Stimulated activated CD8-positive, alpha-beta memory T cell treated with anti-CD3 and anti-CD28 coated beads, Interleukin-4, amount 100 ng/mL, for 4 hours (primary cell): ENCODE data around the gene MAGEA2.
"Not testable (repeated sequence)": the region's sequence is repeated elsewhere in the genome, so short reads cannot be mapped to it uniquely, and the experiment has no call there.

ENCODE experiments used
- DNase-seq, 2 donors: peaks; one replicate each; pipeline ENCODE4 v3.0.0-alpha.2; 2020; ENCODE audit warnings: low read depth in 2 of 2, low spot score in 1 of 2

Gene MAGEA2

GRCh38 chrX:152753686-152754650, at the start of gene MAGEA2:
MAGEA2 (minus strand) TSS chrX:152753842; CDS start chrX:152751363, 2,479 bp downstream.
- DNase-seq, result not testable (repeated sequence)

DNA sequence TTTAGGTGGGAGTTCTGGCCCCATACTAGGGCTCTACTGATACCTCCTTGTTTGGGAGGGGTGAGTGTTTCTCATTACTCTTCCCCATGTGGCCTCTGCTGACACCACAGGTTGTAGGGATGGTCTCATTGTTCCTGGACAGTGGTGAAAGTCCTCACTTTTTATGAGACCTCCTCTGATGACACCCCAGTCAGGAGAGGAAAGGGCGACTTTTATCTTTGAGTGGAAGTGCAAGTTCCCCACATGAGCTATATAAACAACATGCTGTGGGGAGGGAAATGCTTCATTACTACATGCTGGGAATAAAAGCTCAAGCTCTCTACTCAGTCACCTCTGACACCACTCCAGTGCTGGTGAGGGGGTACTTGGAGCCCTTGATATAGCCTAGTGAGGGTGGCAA, 45.3 kb upstream of the MAGEA2 start:
- no peak for DNase-seq

DNA sequence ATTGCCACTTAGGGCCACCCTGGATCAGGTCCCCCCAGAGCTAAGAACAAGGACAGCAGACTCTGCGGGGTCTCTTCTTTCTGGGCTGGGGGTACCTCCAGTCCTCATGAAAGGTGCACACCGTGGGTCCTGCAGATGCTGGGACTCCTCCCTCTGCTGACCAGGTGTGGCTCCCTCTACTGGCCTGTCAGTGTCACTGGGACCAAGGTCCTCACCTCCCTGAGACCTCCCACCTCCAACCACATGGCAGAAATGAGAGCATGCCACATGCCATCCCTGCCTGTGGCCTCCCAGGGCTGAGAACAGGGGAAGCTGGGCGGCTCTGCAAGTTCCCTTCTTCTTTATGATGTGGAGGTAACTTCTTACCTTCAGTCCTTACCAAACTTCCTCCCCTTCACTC, 33.4 kb upstream of the MAGEA2 start:
- not testable (repeated sequence) for DNase-seq

GRCh38 chrX:152769549-152770289, 16.1 kb upstream of the MAGEA2 start, which contains the start of gene MAGEA6:
MAGEA6 (minus strand) TSS chrX:152769689; CDS start chrX:152767650, 2,039 bp downstream.
- not testable (repeated sequence) for DNase-seq

- not testable (repeated sequence) for DNase-seq
Observed at GRCh38 chrX:152766562-152766961, 12.9 kb upstream of the MAGEA2 start.

DNA sequence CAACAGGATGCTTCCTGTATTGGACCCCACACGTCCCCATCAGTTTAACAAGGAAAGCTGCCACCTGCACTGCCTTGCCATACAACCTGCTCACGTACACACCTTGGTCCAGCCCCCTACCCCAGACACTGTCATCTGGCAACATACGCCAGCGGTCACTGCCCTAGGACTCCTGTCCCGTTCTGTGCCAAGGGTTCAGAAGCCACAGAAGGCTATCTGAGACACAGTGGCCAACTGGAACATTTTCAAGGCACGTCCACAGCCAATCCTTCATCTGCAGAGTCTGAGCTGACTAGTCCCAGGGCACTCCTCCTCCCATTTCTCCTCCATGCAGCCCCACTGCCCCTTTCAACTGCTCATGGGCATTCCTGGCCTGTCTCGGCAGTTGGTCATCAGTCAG, 7.9 kb upstream of the MAGEA2 start:
- DNase-seq, result not testable (repeated sequence)

DNA sequence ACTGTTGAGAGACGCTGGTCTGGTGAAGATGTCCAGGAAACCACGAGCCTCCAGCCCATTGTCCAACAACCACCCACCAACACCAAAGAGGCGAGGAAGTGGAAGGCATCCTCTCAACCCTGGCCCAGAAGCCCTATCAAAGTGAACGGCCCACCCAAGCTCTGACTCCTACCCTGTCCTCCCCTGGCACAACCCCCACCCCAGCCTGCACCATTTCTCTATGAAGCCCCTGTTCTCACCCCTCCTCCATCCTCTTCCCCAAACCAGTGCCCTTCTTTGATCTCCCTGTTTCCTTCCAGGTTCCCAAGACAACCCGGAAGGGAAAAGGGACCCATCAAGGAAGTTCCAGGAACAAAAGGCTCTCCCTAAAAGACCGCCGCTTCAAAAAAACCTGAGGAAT, 5.9 kb upstream of the MAGEA2 start:
- not testable (repeated sequence) for DNase-seq

- DNase-seq, result not testable (repeated sequence)
Observed at GRCh38 chrX:152758918-152759317, 5.3 kb upstream of the MAGEA2 start, which contains the start of gene CSAG3. CSAG3 (plus strand) TSS chrX:152759218.

- not testable (repeated sequence) for DNase-seq
Observed at GRCh38 chrX:152754871-152755270, 1.2 kb upstream of the MAGEA2 start.

DNA sequence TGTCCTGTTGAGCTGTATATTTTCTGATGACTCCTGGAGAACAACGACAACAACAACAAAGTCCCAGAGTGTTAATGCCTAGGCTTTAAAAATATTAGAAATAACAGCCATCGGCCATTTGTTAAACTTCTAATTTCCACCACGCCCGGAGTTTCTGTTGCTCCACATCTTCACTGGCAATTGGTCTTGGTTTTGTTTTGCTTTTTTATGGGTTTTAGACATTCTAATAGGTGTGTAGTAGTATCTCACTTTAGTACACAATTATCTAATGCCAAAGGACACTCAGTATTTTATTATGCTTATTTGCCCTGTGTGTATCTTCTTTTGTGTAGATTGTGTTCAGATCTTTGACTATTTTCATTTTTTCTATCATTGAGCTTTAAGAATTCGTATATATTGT, 15.1 kb downstream of the MAGEA2 start:
- DNase-seq, result no peak

DNA sequence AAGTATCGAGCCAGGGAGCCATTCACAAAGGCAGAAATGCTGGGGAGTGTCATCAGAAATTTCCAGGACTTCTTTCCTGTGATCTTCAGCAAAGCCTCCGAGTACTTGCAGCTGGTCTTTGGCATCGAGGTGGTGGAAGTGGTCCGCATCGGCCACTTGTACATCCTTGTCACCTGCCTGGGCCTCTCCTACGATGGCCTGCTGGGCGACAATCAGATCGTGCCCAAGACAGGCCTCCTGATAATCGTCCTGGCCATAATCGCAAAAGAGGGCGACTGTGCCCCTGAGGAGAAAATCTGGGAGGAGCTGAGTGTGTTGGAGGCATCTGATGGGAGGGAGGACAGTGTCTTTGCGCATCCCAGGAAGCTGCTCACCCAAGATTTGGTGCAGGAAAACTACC, 17.1 kb downstream of the MAGEA2 start:
- DNase-seq, result not testable (repeated sequence)

DNA sequence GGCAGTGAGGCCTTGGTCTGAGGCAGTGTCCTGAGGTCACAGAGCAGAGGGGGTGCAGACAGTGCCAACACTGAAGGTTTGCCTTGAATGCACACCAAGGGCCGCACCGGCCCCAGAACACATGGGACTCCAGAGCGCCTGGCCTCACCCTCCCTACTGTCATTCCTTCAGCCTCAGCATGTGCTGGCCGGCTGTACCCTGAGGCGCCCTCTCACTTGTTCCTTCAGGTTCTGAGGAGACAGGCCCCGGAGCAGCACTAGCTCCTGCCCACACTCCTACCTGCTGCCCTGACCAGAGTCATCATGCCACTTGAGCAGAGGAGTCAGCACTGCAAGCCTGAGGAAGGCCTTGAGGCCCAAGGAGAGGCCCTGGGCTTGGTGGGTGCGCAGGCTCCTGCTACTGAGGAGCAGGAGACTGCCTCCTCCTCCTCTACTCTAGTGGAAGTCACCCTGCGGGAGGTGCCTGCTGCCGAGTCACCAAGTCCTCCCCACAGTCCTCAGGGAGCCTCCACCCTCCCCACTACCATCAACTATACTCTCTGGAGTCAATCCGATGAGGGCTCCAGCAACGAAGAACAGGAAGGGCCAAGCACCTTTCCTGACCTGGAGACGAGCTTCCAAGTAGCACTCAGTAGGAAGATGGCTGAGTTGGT, 17.7 kb downstream of the MAGEA2 start:
- no peak for DNase-seq

DNA sequence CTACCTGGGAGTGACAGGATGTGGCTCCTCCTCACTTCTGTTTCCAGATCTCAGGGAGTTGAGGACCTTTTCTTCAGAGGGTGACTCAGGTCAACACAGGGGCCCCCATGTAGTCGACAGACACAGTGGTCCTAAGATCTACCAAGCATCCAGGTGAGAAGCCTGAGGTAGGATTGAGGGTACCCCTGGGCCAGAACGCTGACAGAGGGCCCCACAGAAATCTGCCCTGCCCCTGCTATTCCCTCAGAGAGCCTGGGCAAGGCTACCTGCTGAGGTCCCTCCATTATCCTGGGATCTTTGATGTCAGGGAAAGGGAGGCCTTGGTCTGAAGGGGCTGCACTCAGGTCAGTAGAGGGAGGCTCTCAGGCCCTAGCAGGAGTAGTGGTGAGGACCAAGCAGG, 18.5 kb downstream of the MAGEA2 start:
- DNase-seq, result no peak

DNA sequence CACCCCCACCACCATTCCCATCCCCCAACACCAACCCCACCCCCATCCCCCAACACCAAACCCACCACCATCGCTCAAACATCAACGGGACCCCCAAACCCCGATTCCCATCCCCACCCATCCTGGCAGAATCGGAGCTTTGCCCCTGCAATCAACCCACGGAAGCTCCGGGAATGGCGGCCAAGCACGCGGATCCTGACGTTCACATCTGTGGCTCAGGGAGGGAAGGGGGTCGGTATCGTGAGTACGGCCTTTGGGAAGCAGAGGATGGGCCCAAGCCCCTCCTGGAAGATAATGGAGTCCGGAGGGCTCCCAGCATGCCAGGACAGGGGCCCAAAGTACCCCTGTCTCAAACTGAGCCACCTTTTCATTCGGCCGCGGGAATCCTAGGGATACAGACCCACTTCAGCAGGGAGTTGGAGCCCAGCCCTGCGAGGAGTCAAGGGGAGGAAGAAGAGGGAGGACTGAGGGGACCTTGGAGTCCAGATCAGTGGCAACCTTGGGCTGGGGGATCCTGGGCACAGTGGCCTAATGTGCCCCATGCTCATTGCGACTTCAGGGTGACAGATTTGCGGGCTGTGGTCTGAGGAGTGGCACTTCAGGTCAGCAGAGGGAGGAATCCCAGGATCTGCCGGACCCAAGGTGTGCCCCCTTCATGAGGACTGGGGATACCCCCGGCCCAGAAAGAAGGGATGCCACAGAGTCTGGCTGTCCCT, 19.3 kb downstream of the MAGEA2 start:
- not testable (repeated sequence) for DNase-seq

GRCh38 chrX:152733261-152733975, 20.2 kb downstream of the MAGEA2 start, which contains the start of the genes CSAG1 and MAGEA12:
CSAG1 (minus strand) TSS chrX:152733721; CDS start chrX:152732460, 1,261 bp downstream.
MAGEA12 (plus strand) TSS chrX:152733757; CDS start chrX:152736162, 2,405 bp downstream.
- DNase-seq, result no peak

GRCh38 chrX:152725409-152725808, 28.2 kb downstream of the MAGEA2 start:
- DNase-seq, result no peak

GRCh38 chrX:152713815-152714787, 39.5 kb downstream of the MAGEA2 start, which contains the start of gene MAGEA2B:
MAGEA2B (plus strand) TSS chrX:152714628; CDS start chrX:152717107, 2,479 bp downstream.
- not testable (repeated sequence) for DNase-seq

GRCh38 chrX:152713195-152713594, 40.4 kb downstream of the MAGEA2 start:
- DNase-seq, result not testable (repeated sequence)
